ENCODE data around the gene ADAMTS17.

GRCh38 chr15:100049483-100049882 lies 292.3 kb downstream of the ADAMTS17 start:
- no peak for TF ChIP-seq CTCF (conservative IDR thresholded peaks at IDR 0.05; ENCODE audit: low read length)
- no peak for TF ChIP-seq EZH2phosphoT487 (IDR thresholded peaks at IDR 0.05; ENCODE audit: borderline replicate concordance)
